Activated B cell treated with CpG ODN at 0.5 μM for 24 hours (primary cell): Measurements from ENCODE around the gene TWIST2. TPM values are rescaled to one million over a fixed set of nuclear protein-coding genes. Genes with fewer than 3 reads are reported as not detected.

Experiments used
- ATAC-seq: fragments of 200-7000 bp; cut with Tn5 transposase; one replicate; pipeline ENCODE4 v1.10.0; 2021; ENCODE audit warnings: low read depth, mild to moderate bottlenecking, moderate library complexity
- CTCF ChIA-PET: fragments of 350-600 bp; sonication (Branson Sonifier 250); formaldehyde crosslinking; loops from one replicate; lab custom pipeline; 2021; ENCODE audit warnings: antibody characterized with exemption; lab: Charles Lee
- POLR2A ChIA-PET: fragments of 350-600 bp; sonication (Branson Sonifier 250); formaldehyde crosslinking; loops from one replicate; lab custom pipeline; 2021; ENCODE audit warnings: antibody characterized with exemption; lab: Charles Lee
- DNase-seq: peaks from one replicate; pipeline ENCODE4 v3.0.0; 2022
- H3K27ac Mint-ChIP-seq: one replicate; pipeline ENCODE4 v1.8.0; 2020; ENCODE audit warnings: mixed read lengths
- H3K27me3 Mint-ChIP-seq: one replicate; pipeline ENCODE4 v1.8.0; 2021; ENCODE audit warnings: mixed read lengths
- H3K36me3 Mint-ChIP-seq: one replicate; pipeline ENCODE4 v1.8.0; 2021; ENCODE audit warnings: low read depth, mixed read lengths
- H3K4me1 Mint-ChIP-seq: one replicate; pipeline ENCODE4 v1.8.0; 2021; ENCODE audit warnings: mixed read lengths
- H3K4me3 Mint-ChIP-seq: one replicate; pipeline ENCODE4 v1.8.0; 2020; ENCODE audit warnings: mild to moderate bottlenecking, mixed read lengths
- H3K9me3 Mint-ChIP-seq: one replicate; pipeline ENCODE4 v1.8.0; 2020; ENCODE audit warnings: mixed read lengths
- CTCF ChIP-seq: fragments of 200-600 bp; IDR thresholded peaks from one replicate; pipeline ENCODE4 v1.8.0; 2022; ENCODE audit warnings: antibody characterized with exemption, mild to moderate bottlenecking
- intact Hi-C: fragments of 100-400 bp; cut with micrococcal nuclease; formaldehyde crosslinking; loops from one replicate; pipeline ENCODE4 v1.15.1; 2024
- total RNA-seq: library from RNA; stranded (reverse); gene quantifications from 2 replicates; pipeline ENCODE4 v1.2.3, GENCODE V29; 2022

TWIST2 gene
- total RNA-seq, 1 donor from 2014 or later: not detected

- H3K9me3 Mint-ChIP-seq: no peaks in the 10 kb centered on the region
- H3K27ac Mint-ChIP-seq: no peak overlapping the region
- H3K27me3 Mint-ChIP-seq: peaks cover 29% of the 10 kb centered on the region
- no peaks in the 10 kb centered on the region for H3K36me3 Mint-ChIP-seq
- DNase-seq: no peak
- ATAC-seq: no peak
- intact Hi-C loops: no loop called here
- ChIA-PET POLR2A (no interaction called here), CTCF (no interaction called here)
- H3K4me3 Mint-ChIP-seq: no peak overlapping the region
- no peak for TF ChIP-seq CTCF
- no peaks in the 10 kb centered on the region for H3K4me1 Mint-ChIP-seq
Measured at GRCh38 chr2:238852206-238852869, 4.5 kb downstream of the TWIST2 start.

- H3K27ac Mint-ChIP-seq: no peak overlapping the region
- CTCF ChIA-PET: no interaction called here
- peaks cover 4% of the 10 kb centered on the region for H3K4me1 Mint-ChIP-seq
- H3K27me3 Mint-ChIP-seq: peaks cover 29% of the 10 kb centered on the region
- ATAC-seq (no peak), DNase-seq (no peak)
- no peaks in the 10 kb centered on the region for H3K36me3 Mint-ChIP-seq
- H3K4me3 Mint-ChIP-seq: no peak overlapping the region
- intact Hi-C loops: no loop called here
- no peak for TF ChIP-seq CTCF
- POLR2A ChIA-PET: no interaction called here
- H3K9me3 Mint-ChIP-seq: no peaks in the 10 kb centered on the region
Measured at GRCh38 chr2:238853218-238853617, 5.3 kb downstream of the TWIST2 start.

- Mint-ChIP-seq H3K27ac (no peak overlapping the region), H3K27me3 (peaks cover 29% of the 10 kb centered on the region), H3K4me1 (peaks cover 5% of the 10 kb centered on the region), H3K36me3 (no peaks in the 10 kb centered on the region), H3K4me3 (no peak overlapping the region), H3K9me3 (no peaks in the 10 kb centered on the region)
- TF ChIP-seq CTCF: no peak
- DNase-seq (no peak), ATAC-seq (no peak)
- intact Hi-C loops: no loop called here
- POLR2A ChIA-PET: no interaction called here
- CTCF ChIA-PET: no interaction called here
Measured at GRCh38 chr2:238853721-238854120, 5.8 kb downstream of the TWIST2 start.

GRCh38 chr2:238854246-238854645 is 6.4 kb downstream of the TWIST2 start:
- H3K4me3 Mint-ChIP-seq: no peak overlapping the region
- peaks cover 29% of the 10 kb centered on the region for H3K27me3 Mint-ChIP-seq
- ChIA-PET CTCF (no interaction called here), POLR2A (no interaction called here)
- no peaks in the 10 kb centered on the region for H3K36me3 Mint-ChIP-seq
- DNase-seq: no peak
- intact Hi-C loops: no loop called here
- TF ChIP-seq CTCF: no peak
- ATAC-seq: no peak
- H3K27ac Mint-ChIP-seq: no peak overlapping the region
- peaks cover 5% of the 10 kb centered on the region for H3K4me1 Mint-ChIP-seq
- H3K9me3 Mint-ChIP-seq: no peaks in the 10 kb centered on the region

GRCh38 chr2:238854699-238855229 is 6.9 kb downstream of the TWIST2 start:
- TF ChIP-seq CTCF: no peak
- DNase-seq (no peak), ATAC-seq (no peak)
- Mint-ChIP-seq H3K9me3 (no peaks in the 10 kb centered on the region), H3K27me3 (peaks cover 28% of the 10 kb centered on the region), H3K4me1 (peaks cover 5% of the 10 kb centered on the region), H3K36me3 (no peaks in the 10 kb centered on the region), H3K4me3 (no peak overlapping the region), H3K27ac (no peak overlapping the region)
- intact Hi-C loops: no loop called here
- ChIA-PET POLR2A (no interaction called here), CTCF (no interaction called here)
